GM19193 (cell line): Measurements from ENCODE around the gene ZNF692.

ENCODE experiments used
- POLR2A ChIP-seq: IDR thresholded peaks from 4 replicates; pipeline ENCODE4 v1.6.1; 2011; ENCODE audit not compliant: insufficient read depth, insufficient read length; ENCODE audit errors: extremely low read depth

Gene ZNF692

DNA sequence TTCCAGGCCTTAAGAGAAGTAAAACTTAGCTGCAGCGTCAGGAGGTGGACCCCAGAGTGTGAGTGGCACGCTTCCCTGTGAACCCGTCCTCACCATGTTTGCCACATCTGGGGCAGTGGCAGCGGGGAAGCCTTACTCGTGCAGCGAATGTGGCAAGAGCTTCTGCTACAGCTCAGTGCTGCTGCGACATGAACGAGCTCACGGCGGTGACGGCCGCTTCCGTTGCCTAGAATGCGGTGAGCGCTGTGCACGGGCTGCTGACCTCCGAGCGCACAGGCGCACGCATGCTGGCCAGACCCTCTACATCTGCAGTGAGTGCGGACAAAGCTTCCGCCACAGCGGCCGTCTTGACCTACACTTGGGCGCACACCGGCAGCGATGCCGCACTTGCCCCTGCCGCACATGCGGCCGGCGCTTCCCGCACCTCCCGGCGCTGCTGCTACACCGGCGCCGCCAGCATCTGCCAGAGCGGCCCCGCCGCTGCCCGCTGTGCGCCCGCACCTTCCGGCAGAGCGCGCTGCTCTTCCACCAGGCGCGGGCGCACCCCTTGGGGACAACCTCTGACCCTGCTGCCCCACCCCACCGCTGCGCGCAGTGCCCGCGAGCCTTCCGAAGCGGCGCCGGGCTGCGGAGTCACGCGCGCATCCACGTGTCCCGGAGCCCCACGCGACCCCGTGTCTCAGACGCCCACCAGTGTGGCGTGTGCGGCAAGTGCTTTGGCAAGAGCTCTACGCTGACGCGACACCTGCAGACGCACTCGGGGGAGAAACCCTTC, 11.5 kb downstream of the ZNF692 start:
- no peak for TF ChIP-seq POLR2A

- no peak for TF ChIP-seq POLR2A
Observed at GRCh38 chr1:248844526-248844925, 14.4 kb downstream of the ZNF692 start.

- TF ChIP-seq POLR2A: no peak
Observed at GRCh38 chr1:248843687-248844086, 15.2 kb downstream of the ZNF692 start.

DNA sequence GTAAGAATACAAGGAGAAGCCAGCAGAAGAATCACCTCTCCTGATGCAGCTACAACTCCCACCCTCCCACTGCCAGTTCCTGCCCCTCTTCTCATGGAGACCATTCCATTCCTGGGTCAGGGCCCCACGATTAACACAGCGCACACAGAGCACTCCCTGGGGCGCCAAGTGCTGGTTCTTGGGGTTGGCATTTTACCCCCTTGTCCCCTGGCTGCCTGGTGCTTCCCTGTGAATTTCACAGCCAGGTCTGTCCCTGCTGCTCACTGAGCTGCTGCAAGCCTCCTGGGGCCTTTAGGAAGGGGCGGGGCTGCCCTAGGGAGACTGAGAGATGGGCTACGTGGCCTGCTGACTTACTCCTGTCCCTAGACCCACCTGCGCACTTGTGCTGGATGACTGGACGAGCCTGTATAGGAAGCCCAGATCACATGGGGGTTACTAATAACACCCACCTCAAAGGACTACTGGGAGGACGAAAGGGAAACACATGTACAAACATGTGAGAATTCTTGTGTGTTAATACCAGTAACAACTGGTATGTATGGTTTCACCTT, 16.0 kb downstream of the ZNF692 start:
- no peak for TF ChIP-seq POLR2A

DNA sequence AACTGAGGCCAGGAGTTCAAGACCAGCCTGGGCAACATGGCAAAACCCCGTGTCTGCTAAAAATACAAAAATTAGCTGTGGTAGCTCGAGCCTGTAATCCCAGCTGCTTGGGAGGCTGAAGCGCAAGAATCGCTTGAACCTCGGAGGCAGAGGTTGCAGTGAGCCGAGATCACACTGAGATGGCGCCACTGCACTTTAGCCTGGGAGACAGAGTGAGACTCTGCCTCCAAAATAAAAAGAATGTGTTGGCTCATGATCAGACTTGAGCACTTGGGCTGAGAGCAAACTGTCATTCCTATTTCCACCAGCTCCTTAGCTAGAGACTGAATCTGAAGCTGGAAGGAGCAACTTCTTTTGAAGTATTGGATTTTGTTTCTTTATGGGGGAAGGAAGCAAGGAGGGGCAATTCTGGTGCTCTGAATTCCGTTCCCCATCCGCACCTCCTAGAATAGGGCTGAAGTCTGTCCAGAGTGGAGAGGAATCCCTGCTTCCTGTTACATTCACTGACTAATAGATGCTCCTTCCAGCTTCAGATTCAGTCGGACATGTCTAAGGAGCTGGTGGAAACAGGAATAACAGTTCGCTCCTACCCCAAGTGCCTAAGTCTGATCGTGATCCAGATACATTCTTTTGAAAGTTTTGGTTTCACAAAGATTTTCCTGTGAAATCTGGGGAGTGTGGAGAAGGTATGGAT, 17.0 kb downstream of the ZNF692 start:
- TF ChIP-seq POLR2A: no peak

DNA sequence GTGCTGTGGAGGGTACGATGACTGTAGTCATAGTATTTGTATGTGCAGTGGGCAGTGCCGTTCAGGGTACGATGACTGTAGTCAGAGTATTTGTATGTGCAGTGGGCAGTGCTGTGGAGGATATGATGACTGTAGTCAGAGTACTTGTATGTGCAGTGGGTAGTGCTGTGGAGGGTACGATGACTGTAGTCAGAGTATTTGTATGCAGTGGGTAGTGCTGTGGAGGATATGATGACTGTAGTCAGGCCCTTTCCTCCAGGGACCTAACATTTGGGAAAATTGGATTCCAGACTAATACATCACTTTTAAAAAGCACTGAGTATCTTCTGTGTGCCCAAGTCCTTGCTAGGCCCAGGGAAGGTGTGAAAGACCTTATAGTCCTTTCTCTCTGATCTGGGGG, 17.9 kb downstream of the ZNF692 start:
- TF ChIP-seq POLR2A: no peak

DNA sequence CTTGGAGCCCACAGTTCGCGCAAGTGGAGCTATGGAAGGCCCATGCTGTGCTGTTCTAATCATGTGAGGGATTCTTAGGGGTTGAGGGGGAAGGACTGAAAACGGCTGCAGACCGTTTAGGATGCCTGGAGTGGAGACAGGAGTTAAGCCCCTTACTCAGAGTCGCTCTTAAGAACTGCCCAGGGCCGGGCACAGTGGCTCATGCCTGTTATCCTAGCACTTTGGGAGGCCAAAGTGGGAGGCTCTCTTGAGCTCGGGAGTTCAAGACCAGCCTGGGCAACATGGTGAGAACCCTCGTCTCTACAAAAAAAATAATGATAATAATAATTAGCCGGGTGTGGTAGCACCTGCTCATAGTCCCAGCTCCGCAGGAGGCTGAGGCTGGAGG, 19.7 kb downstream of the ZNF692 start:
- TF ChIP-seq POLR2A: no peak

DNA sequence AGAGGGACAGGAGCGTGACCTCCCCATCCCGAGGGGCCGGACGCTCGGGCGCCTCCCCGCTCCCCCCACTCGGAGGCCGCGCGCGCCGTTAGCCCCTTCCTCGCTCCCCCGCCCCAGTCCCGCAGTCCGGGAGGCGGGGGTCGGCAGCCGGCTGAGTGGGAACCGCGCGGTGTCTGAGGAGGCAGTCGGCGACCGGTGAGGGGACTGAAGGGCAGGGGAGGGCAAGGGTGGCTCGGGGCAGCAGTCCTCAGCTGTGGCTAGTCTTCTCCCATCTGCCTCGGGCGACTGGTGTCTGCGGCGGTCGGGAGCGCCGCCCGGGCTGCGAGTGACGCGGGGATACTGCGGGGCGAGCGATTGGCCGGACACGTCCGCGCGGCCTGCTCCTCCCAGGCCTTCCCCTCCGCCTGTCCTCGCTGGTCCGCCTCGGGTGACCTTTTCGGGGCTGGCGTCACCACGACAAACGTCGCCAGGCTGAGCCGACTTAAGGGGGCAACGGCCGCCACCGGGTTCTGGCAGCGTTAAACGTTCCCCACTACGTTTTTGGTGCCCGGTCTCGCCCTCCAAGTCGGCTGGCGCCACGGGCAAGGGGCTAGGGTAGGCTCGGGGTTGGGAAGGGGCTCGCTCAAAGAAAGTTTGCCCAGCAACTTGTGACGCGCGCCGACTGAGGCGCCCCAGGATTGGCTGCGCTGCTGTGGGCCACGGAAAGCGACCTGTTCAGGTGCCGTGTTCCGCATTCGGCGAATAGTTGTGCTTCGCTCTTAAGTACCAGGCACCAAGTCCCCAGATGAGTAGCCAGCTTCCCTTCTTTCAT, 20.3 kb downstream of the ZNF692 start:
- TF ChIP-seq POLR2A: peak; percentile 74

DNA sequence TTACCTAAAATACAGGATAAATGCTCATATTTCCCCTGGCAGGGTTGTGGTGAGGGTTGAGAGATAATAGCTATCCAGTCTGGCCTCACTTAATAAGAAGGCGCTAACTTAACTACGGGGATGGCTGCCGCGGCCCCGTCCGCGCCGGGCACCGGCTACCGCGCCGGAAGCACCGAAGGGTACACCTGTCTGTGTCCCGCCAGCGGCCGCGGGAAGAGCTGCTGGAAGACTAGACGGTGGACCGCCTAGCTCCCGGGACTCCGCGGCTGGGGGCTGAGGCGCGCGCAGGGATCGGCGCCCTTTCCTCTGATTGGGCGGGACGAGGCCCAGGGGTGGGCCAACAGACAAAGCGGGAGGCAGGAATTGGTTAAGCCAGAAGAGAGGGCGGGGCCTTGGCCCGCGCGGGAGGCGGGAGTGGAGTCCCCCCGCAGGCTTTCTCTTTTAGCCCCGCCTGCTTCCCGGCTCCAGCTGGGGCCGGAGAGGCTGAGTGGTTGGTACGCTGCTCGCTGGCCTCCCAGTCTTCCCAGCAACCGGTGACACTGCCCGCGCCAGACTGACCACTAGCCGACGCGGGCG, 21.0 kb downstream of the ZNF692 start, which contains the start of gene ZNF672:
ZNF672 (plus strand) TSS at position 444 of the 576 bp plus-strand sequence. CDS start 9,051 bp downstream, outside the sequence.
- TF ChIP-seq POLR2A: peak; percentile 89

DNA sequence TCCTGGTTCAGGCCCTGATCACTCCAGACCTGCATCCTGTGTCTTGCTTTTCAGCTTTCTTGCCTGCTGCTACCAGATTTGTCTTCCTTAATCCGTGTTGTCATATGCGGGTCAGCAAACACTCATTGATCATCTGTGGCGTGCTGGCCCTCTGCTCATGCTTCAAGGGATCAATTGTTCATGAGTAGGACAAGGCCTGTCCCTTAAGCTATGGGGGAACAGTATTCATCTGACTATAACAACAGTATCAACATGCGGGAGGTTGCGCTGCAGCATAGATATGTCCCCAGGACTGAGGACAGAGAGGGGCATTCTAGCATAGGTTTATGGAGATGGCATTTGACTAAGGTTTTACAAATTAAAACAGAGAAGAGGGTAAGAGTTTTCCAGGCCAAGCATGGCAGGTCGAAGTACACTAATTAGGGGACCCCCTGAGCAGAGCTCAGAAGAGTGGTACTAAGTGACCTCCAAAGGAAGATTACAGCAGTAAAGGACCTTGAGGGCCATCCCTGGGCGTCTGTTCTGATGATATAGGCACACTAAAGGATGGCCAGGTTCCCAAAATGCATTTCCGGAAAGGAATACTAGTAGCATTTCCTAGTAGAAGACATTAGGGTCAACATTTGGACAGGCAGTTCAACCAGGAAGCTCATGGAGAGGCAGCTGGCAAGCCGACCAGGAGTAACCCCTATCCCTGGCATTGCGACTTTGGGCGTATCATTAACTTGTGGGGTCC, 21.7 kb downstream of the ZNF692 start:
- no peak for TF ChIP-seq POLR2A

DNA sequence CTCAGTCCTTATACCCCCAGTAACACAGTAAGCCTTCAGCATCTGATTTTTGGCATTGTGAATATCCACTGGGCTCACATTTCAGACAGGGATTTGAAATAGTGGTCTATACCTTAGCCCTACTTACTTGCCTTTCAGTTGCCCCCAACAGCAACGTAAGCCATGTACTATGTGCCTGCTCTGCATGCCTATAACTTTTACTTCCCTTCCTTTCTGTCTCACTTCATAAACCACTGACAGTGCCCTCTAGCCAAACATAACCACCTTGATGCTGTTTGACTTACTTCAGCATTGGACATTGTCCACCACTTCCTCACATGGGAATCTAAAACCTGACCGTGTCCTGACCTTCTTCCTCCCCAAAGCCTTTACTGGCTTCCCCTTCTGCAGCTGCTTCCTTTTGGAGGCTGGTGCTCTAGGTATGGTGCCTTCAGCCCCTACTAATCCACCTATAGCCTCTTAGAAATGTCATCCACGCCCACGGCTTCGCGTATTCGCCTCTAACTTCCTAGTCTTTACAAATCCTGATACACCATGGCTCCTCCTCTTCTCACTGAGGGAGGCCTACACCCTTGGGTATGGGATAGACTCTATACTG, 24.4 kb downstream of the ZNF692 start:
- no peak for TF ChIP-seq POLR2A

DNA sequence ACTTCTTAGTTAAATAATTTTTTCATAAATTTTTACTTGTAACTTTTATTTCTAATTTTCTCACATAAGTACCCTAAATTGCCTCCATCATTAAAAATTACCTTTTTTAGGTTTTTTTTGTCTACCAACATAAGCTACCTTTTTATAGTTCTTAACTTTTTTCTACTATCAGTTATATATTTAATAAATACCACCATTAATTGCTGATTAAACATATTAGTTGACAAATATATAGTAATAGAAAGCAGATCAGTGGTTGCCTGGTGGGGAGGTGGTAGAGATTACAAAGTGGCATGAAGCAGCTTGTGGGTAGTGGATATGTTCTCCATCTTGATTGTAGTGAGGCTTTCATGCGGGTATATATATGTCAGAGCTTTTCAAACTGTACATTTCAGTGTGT, 27.0 kb downstream of the ZNF692 start:
- no peak for TF ChIP-seq POLR2A

DNA sequence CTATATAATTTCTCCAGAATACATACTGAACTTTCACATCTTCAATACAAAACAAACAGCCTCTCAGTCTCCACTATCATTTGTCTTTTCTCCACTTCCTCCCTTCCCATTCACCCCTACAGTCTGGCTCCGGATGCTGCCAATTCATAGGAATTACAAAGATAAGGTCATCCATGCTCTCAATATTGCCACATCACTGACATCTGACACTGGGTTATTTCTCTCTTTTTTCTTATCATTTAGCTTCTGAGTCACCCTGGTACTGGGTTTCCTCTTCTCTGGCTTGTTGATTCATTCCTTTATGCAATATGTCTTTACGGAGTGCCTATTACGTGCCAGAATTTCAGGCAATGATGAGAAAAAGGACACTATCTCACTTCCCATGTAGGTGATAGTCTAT, 30.0 kb downstream of the ZNF692 start:
- no peak for TF ChIP-seq POLR2A
